ENCODE data around the gene FERMT2.
A peak's percentile ranks its signal among the peaks of the same experiment; 100 is the strongest.

DNA sequence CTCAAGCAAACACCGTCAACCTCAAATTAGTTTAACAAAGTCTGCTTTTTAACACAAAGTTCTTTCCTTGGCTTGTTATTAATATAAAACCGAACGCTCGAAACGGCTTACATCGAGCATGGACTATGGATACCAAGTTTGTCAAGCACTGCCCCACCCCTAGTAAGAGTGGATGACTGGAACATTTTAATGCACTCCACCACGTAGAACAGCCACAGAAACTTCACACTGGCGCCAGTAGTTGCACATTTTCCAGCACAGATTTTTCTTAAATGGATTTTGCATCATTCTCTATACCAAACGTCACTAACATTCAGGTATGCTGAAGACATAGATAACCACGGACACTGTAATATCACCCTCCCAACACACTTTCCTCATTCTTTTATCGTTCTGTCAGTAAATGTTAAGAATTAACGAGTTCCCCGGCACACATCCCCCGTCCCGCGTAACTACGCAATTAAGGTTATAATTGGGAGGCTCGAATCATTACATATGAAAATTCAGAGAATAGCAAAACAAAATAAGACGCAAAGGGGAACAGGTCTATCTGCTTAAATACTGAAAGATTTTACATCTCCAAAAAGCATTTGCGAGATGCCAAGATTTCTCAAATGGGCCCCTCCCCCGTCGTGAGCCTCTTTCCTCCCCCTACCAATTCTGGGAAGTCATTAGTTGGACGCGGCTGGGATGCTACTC, 990 bp downstream of the FERMT2 start:
- TF ChIP-seq, protein P1, sequence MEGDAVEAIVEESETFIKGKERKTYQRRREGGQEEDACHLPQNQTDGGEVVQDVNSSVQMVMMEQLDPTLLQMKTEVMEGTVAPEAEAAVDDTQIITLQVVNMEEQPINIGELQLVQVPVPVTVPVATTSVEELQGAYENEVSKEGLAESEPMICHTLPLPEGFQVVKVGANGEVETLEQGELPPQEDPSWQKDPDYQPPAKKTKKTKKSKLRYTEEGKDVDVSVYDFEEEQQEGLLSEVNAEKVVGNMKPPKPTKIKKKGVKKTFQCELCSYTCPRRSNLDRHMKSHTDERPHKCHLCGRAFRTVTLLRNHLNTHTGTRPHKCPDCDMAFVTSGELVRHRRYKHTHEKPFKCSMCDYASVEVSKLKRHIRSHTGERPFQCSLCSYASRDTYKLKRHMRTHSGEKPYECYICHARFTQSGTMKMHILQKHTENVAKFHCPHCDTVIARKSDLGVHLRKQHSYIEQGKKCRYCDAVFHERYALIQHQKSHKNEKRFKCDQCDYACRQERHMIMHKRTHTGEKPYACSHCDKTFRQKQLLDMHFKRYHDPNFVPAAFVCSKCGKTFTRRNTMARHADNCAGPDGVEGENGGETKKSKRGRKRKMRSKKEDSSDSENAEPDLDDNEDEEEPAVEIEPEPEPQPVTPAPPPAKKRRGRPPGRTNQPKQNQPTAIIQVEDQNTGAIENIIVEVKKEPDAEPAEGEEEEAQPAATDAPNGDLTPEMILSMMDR (IDR thresholded peaks at IDR 0.05), result no peak
- TF ChIP-seq POLR2A (IDR thresholded peaks at IDR 0.05), result peak; percentile 54 to 83
